PC-9 (cell line): ENCODE results near the gene ROBO2.

ENCODE experiments used
- CTCF ChIP-seq: fragments of 200-600 bp; sonication (generic); conservative IDR thresholded peaks from 2 replicates; pipeline ENCODE4 v1.6.1; 2017; ENCODE audit warnings: mixed run types, antibody characterized with exemption, mild to moderate bottlenecking, moderate library complexity
- EZH2 ChIP-seq: fragments of 200-600 bp; sonication (generic); IDR thresholded peaks from 2 replicates; pipeline ENCODE4 v1.8.0; 2017; ENCODE audit warnings: antibody characterized with exemption, low read depth

GRCh38 chr3:77191640-77192039, 151.7 kb downstream of the ROBO2 start:
- TF ChIP-seq EZH2 = no peak
- no peak for TF ChIP-seq CTCF
